SK-N-SH (cell line): ENCODE data around the gene SSR4. TPM values are rescaled to one million over a fixed set of nuclear protein-coding genes. Genes with fewer than 3 reads are reported as not detected.

Experiments
- CTCF ChIA-PET: fragments of 300-600, 350-600 bp; formaldehyde crosslinking; extraction: SDS; loops from one replicate; lab custom pipeline; 2021; lab: Yijun Ruan, JAX
- POLR2A ChIA-PET: fragments of 350-600 bp; sonication (Branson Sonifier 250); formaldehyde crosslinking; extraction: SDS; loops from one replicate; lab custom pipeline; 2020; ENCODE audit warnings: antibody characterized with exemption, inconsistent platforms; lab: Yijun Ruan, JAX
- DNase-seq: peaks from one replicate; pipeline ENCODE4 v3.0.0; 2012
- H2AFZ ChIP-seq: fragments of 200-600 bp; sonication (generic); 2 replicates; pipeline ENCODE4 v1.8.1; 2016; ENCODE audit warnings: antibody characterized with exemption, mild to moderate bottlenecking, low read depth
- H3F3A ChIP-seq: fragments of 200-600 bp; sonication (generic); replicated peaks from 2 replicates; pipeline ENCODE3; 2016; ENCODE audit warnings: antibody characterized with exemption, mild to moderate bottlenecking; ENCODE audit not compliant: insufficient read depth
- H3K27ac ChIP-seq, 2 experiments: fragments of 200-500 bp in 1 of 2; fragments of 200-600 bp in 1 of 2; sonication (Bioruptor generic) in 1 of 2; sonication (generic), shearing (Covaris generic) in 1 of 2; 2 replicates each; pipeline versions ENCODE4 v1.5.1 to v1.6.1; 2014 to 2016; ENCODE audit warnings: low read depth in 2 of 2, inconsistent platforms in 1 of 2, low read length in 1 of 2, mild to moderate bottlenecking in 1 of 2, mixed read lengths in 1 of 2
- H3K27me3 ChIP-seq: fragments of 200-600 bp; sonication (generic), shearing (Covaris generic); 2 replicates; pipeline ENCODE4 v1.6.1; 2016; ENCODE audit warnings: mixed run types; ENCODE audit not compliant: insufficient read depth
- H3K36me3 ChIP-seq, 2 experiments: fragments of 200-500 bp in 1 of 2; fragments of 200-600 bp in 1 of 2; sonication (Bioruptor generic) in 1 of 2; sonication (generic) in 1 of 2; replicated peaks in 1 of 2; 2 replicates each; pipeline versions ENCODE3 to v1.5.1; 2014 to 2016; ENCODE audit warnings: low read length in 1 of 2, mild to moderate bottlenecking in 1 of 2; ENCODE audit not compliant: insufficient read depth in 2 of 2, control insufficient read depth in 1 of 2
- H3K4me1 ChIP-seq, 2 experiments: fragments of 200-500 bp in 1 of 2; fragments of 200-600 bp in 1 of 2; sonication (Bioruptor generic) in 1 of 2; sonication (generic), shearing (Covaris generic) in 1 of 2; 2 replicates each; pipeline versions ENCODE4 v1.5.1 to v1.6.1; 2014 to 2016; ENCODE audit warnings: low read depth in 1 of 2, low read length in 1 of 2, mixed run types in 1 of 2; ENCODE audit not compliant: insufficient read depth in 2 of 2, control insufficient read depth in 1 of 2
- H3K4me2 ChIP-seq: fragments of 200-600 bp; sonication (generic), shearing (Covaris generic); 2 replicates; pipeline ENCODE4 v1.6.1; 2017; ENCODE audit warnings: mixed run types
- H3K4me3 ChIP-seq, 2 experiments: fragments of 200-500 bp in 1 of 2; fragments of 200-600 bp in 1 of 2; sonication (Bioruptor generic) in 1 of 2; sonication (generic), shearing (Covaris generic) in 1 of 2; 2 replicates each; pipeline versions ENCODE4 v1.5.1 to v1.8.1; 2014 to 2016; ENCODE audit warnings: low read depth in 2 of 2, inconsistent platforms in 1 of 2, low read length in 1 of 2, mild to moderate bottlenecking in 1 of 2, mixed read lengths in 1 of 2, moderate library complexity in 1 of 2
- H3K79me2 ChIP-seq: fragments of 200-600 bp; sonication (generic); 2 replicates; pipeline ENCODE4 v1.8.1; 2017; ENCODE audit warnings: mild to moderate bottlenecking; ENCODE audit not compliant: insufficient read depth
- H3K9ac ChIP-seq: fragments of 200-600 bp; sonication (generic); 2 replicates; pipeline ENCODE4 v1.6.1; 2017; ENCODE audit warnings: mixed run types
- H3K9me2 ChIP-seq: fragments of 200-600 bp; sonication (generic); 2 replicates; pipeline ENCODE4 v1.6.1; 2017; ENCODE audit warnings: mixed run types
- H3K9me3 ChIP-seq: fragments of 200-600 bp; sonication (generic); 2 replicates; pipeline ENCODE4 v1.6.1; 2017; ENCODE audit warnings: mixed run types, mild to moderate bottlenecking, moderate library complexity
- H4K20me1 ChIP-seq: fragments of 200-600 bp; sonication (generic); 2 replicates; pipeline ENCODE4 v1.6.1; 2017; ENCODE audit warnings: mild to moderate bottlenecking, mixed run types; ENCODE audit not compliant: insufficient read depth
- EP300 ChIP-seq, 2 experiments: IDR thresholded peaks; 2 replicates each; pipeline versions ENCODE4 v1.4.0 to v1.6.1; 2012; ENCODE audit warnings: borderline replicate concordance in 1 of 2, low read depth in 1 of 2, low read length in 1 of 2
- FOSL2 ChIP-seq: IDR thresholded peaks from 2 replicates; pipeline ENCODE4 v1.4.0; 2012; ENCODE audit warnings: low read depth, mild to moderate bottlenecking, moderate library complexity, borderline replicate concordance
- JUND ChIP-seq: IDR thresholded peaks from 2 replicates; pipeline ENCODE4 v1.4.0; 2012
- WGBS: methylation state at CpG from one replicate; pipeline ENCODE4 v1.1.6; 2017; ENCODE audit warnings: low lambda C conversion rate; 5-methylcytosine and 5-hydroxymethylcytosine counted together
- polyA plus RNA-seq, 3 experiments: library from polyadenylated mRNA; depleted of rRNA; stranded (reverse); fragments of >200 nt; gene quantifications; 2 replicates each; pipeline ENCODE4 v1.2.3, GENCODE V29; 2012
- TF ChIP-seq, protein P1 (sequence below): fragments of 150-350 bp; IDR thresholded peaks from 2 replicates; pipeline ENCODE4 v1.6.1; 2017; ENCODE audit warnings: antibody characterized with exemption, low read length, low read depth, borderline replicate concordance
- TF ChIP-seq, protein P2 (sequence below): IDR thresholded peaks from 2 replicates; pipeline ENCODE4; 2012

Gene SSR4
- polyA plus RNA-seq, 1 of the 3 experiments (the other 2 are of a cell fraction): 367 TPM

DNA sequence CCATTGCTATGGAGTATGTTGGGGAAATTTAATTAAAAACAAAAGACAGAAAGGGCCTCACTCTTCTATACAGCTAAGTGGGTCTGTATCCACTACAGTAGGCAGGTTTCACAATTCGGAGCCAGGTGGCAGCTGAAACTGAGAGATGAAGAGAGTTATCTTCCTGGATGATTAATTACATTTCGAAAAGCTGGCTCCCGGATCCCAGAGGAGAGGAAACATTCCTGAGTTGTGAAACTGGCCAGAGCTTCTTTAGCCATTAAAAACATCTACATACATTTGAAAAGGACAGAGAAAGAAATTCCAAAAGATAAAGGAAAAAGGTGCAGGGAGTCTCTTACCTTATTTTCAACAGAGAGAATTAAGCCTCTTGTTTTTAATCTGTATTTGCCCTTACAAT is 51.4 kb downstream of the SSR4 start:
- ChIA-PET CTCF (interaction anchor here (0.7 to 0.8 kb wide), 2 partner anchors 10 to 11 kb away, joined by 3 to 4 read pairs; no protein-coding TSS in a partner anchor), POLR2A (no interaction called here)
- no peaks in the 10 kb centered on the region for H4K20me1 ChIP-seq
- H3K4me2 ChIP-seq: no peak overlapping the region
- 10% methylated on average over 3 of the region's 3 CpGs for WGBS
- no peaks in the 10 kb centered on the region for H3F3A ChIP-seq
- DNase-seq: no peak
- H3K9me2 ChIP-seq: no peaks in the 10 kb centered on the region
- no peaks in the 10 kb centered on the region for H3K79me2 ChIP-seq
- TF ChIP-seq JUND (no peak), EP300 (IDR thresholded peaks at IDR 0.05; ENCODE audit: borderline replicate concordance in 1 of 2, low read depth in 1 of 2, low read length in 1 of 2) (no peak), FOSL2 (no peak)
- TF ChIP-seq, protein P1, sequence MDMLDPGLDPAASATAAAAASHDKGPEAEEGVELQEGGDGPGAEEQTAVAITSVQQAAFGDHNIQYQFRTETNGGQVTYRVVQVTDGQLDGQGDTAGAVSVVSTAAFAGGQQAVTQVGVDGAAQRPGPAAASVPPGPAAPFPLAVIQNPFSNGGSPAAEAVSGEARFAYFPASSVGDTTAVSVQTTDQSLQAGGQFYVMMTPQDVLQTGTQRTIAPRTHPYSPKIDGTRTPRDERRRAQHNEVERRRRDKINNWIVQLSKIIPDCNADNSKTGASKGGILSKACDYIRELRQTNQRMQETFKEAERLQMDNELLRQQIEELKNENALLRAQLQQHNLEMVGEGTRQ: no peak
- TF ChIP-seq, protein P2, sequence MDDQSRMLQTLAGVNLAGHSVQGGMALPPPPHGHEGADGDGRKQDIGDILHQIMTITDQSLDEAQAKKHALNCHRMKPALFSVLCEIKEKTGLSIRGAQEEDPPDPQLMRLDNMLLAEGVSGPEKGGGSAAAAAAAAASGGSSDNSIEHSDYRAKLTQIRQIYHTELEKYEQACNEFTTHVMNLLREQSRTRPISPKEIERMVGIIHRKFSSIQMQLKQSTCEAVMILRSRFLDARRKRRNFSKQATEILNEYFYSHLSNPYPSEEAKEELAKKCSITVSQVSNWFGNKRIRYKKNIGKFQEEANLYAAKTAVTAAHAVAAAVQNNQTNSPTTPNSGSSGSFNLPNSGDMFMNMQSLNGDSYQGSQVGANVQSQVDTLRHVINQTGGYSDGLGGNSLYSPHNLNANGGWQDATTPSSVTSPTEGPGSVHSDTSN: no peak
- no peak overlapping the region for H3K9ac ChIP-seq
- peaks cover 43% of the 10 kb centered on the region for H3K27me3 ChIP-seq
- H3K4me3 ChIP-seq: no peak overlapping the region
- no peak overlapping the region for H3K27ac ChIP-seq
- no peak overlapping the region for H2AFZ ChIP-seq
- H3K36me3 ChIP-seq: no peaks in the 10 kb centered on the region
- no peaks in the 10 kb centered on the region for H3K4me1 ChIP-seq
- H3K9me3 ChIP-seq: no peaks in the 10 kb centered on the region

Other genes starting within 250 kb of the SSR4 start
- gene CCNQ, start 195.5 kb upstream of the SSR4 start, polyA plus RNA-seq (2012; rRNA removed): 44.5 and 45.3 TPM in 2 replicates
- gene DUSP9, start 147.5 kb upstream of the SSR4 start, polyA plus RNA-seq (2012; rRNA removed): 0.05 and 0.08 TPM in 2 replicates
- 1.2 and 2.5 TPM in 2 replicates for gene PNCK, start 120.9 kb upstream of the SSR4 start, polyA plus RNA-seq (2012; rRNA removed)
- gene SLC6A8, start 106.7 kb upstream of the SSR4 start, polyA plus RNA-seq (2012; rRNA removed): 22.3 and 30.8 TPM in 2 replicates
- 173 and 220 TPM in 2 replicates for gene BCAP31, start 70.3 kb upstream of the SSR4 start, polyA plus RNA-seq (2012; rRNA removed)
- 7.2 and 7.9 TPM in 2 replicates for gene ABCD1, start 69.8 kb upstream of the SSR4 start, polyA plus RNA-seq (2012; rRNA removed)
- 13.8 and 15.5 TPM in 2 replicates for gene PLXNB3, start 30.4 kb upstream of the SSR4 start, polyA plus RNA-seq (2012; rRNA removed)
- 0.50 and 0.74 TPM in 2 replicates for gene SRPK3, start 13.6 kb upstream of the SSR4 start, polyA plus RNA-seq (2012; rRNA removed)
- 78.0 and 107 TPM in 2 replicates for gene IDH3G, start 293 bp upstream of the SSR4 start, polyA plus RNA-seq (2012; rRNA removed)
- 1.9 and 2.4 TPM in 2 replicates for gene PDZD4, start 35.9 kb downstream of the SSR4 start, polyA plus RNA-seq (2012; rRNA removed)
- 1.9 and 2.0 TPM in 2 replicates for gene L1CAM, start 91.5 kb downstream of the SSR4 start, polyA plus RNA-seq (2012; rRNA removed)
- not detected in 2 replicates for gene AVPR2, start 110.0 kb downstream of the SSR4 start, polyA plus RNA-seq (2012; rRNA removed)
- gene ARHGAP4, start 131.6 kb downstream of the SSR4 start, polyA plus RNA-seq (2012; rRNA removed): 1.6 and 2.2 TPM in 2 replicates
- gene NAA10, start 140.4 kb downstream of the SSR4 start, polyA plus RNA-seq (2012; rRNA removed): 192 and 229 TPM in 2 replicates
- gene RENBP, start 150.0 kb downstream of the SSR4 start, polyA plus RNA-seq (2012; rRNA removed): 0.90 and 1.0 TPM in 2 replicates
- gene HCFC1, start 177.2 kb downstream of the SSR4 start, polyA plus RNA-seq (2012; rRNA removed): 4.7 and 9.5 TPM in 2 replicates
- 9.4 and 10.9 TPM in 2 replicates for gene TMEM187, start 178.1 kb downstream of the SSR4 start, polyA plus RNA-seq (2012; rRNA removed)
- 66.1 and 68.5 TPM in 2 replicates for gene IRAK1, start 225.2 kb downstream of the SSR4 start, polyA plus RNA-seq (2012; rRNA removed)